WTC11 (cell line): ENCODE measurements around the gene INPP5A. TPM values are rescaled to one million over a fixed set of nuclear protein-coding genes. Genes with fewer than 3 reads are reported as not detected.

Experiments
- ATAC-seq: fragments of 200-7000 bp; cut with Tn5 transposase; 2 replicates; pipeline ENCODE4 v1.10.0; 2021; ENCODE audit warnings: mild to moderate bottlenecking, moderate library complexity
- CTCF ChIA-PET: fragments of 300-600 bp; sonication (Branson Sonifier 250); formaldehyde crosslinking; loops from one replicate; lab custom pipeline; 2021; ENCODE audit warnings: antibody characterized with exemption; lab: Charles Lee
- POLR2A ChIA-PET: fragments of 350-600 bp; sonication (Branson Sonifier 250); formaldehyde crosslinking; loops from one replicate; lab custom pipeline; 2021; ENCODE audit warnings: antibody characterized with exemption; lab: Charles Lee
- DNase-seq: peaks from one replicate; pipeline ENCODE4 v3.0.0; 2021; ENCODE audit warnings: low spot score
- H3K27ac Mint-ChIP-seq: 2 replicates; pipeline ENCODE4 v1.8.0; 2021; ENCODE audit warnings: mixed read lengths
- H3K27me3 Mint-ChIP-seq: 2 replicates; pipeline ENCODE4 v1.8.0; 2021; ENCODE audit warnings: low read depth, mild to moderate bottlenecking, moderate library complexity, mixed read lengths
- H3K36me3 Mint-ChIP-seq: 2 replicates; pipeline ENCODE4 v1.8.0; 2021; ENCODE audit warnings: mixed read lengths
- H3K4me1 Mint-ChIP-seq: 2 replicates; pipeline ENCODE4 v1.8.0; 2022; ENCODE audit warnings: mixed read lengths
- H3K4me3 Mint-ChIP-seq: 2 replicates; pipeline ENCODE4 v1.8.0; 2021; ENCODE audit warnings: mild to moderate bottlenecking, moderate library complexity, mixed read lengths
- H3K9me3 Mint-ChIP-seq: 2 replicates; pipeline ENCODE4 v1.8.0; 2021; ENCODE audit warnings: mixed read lengths
- ATF2 ChIP-seq: sonication (generic); formaldehyde crosslinking; IDR thresholded peaks from 2 replicates; pipeline ENCODE4 v1.8.1; 2022; ENCODE audit warnings: low read depth, missing genetic modification reagents, borderline replicate concordance
- CREB1 ChIP-seq: sonication (generic); formaldehyde crosslinking; IDR thresholded peaks from 2 replicates; pipeline ENCODE4 v1.8.0; 2023; ENCODE audit warnings: mild to moderate bottlenecking, missing genetic modification reagents
- ETV6 ChIP-seq: sonication (generic); formaldehyde crosslinking; IDR thresholded peaks from 2 replicates; pipeline ENCODE4 v1.8.1; 2022; ENCODE audit warnings: mild to moderate bottlenecking, missing genetic modification reagents
- FOXP1 ChIP-seq: sonication (generic); formaldehyde crosslinking; IDR thresholded peaks from 2 replicates; pipeline ENCODE4 v1.8.0; 2022; ENCODE audit warnings: missing genetic modification reagents, mild to moderate bottlenecking, moderate library complexity, borderline replicate concordance
- MXD4 ChIP-seq: fragments of 250-450 bp; sonication (Bioruptor Pico); IDR thresholded peaks from 2 replicates; pipeline ENCODE4 v1.8.0; 2021; ENCODE audit warnings: mild to moderate bottlenecking, moderate library complexity, borderline replicate concordance
- NR1H2 ChIP-seq: sonication (generic); formaldehyde crosslinking; IDR thresholded peaks from 2 replicates; pipeline ENCODE4 v1.9.0; 2021; ENCODE audit warnings: mild to moderate bottlenecking, moderate library complexity, missing genetic modification reagents
- RELA ChIP-seq: sonication (generic); formaldehyde crosslinking; IDR thresholded peaks from 2 replicates; pipeline ENCODE4 v1.8.1; 2022; ENCODE audit warnings: missing genetic modification reagents, mild to moderate bottlenecking, borderline replicate concordance
- SMAD3 ChIP-seq: sonication (generic); formaldehyde crosslinking; IDR thresholded peaks from 2 replicates; pipeline ENCODE4 v1.8.0; 2022; ENCODE audit warnings: missing genetic modification reagents, mild to moderate bottlenecking, borderline replicate concordance
- TEAD1 ChIP-seq: sonication (generic); formaldehyde crosslinking; IDR thresholded peaks from 2 replicates; pipeline ENCODE4 v1.8.0; 2022; ENCODE audit warnings: mild to moderate bottlenecking, missing genetic modification reagents
- TEAD4 ChIP-seq: sonication (generic); formaldehyde crosslinking; IDR thresholded peaks from 2 replicates; pipeline ENCODE4 v1.8.0; 2022; ENCODE audit warnings: mild to moderate bottlenecking, missing genetic modification reagents
- USF1 ChIP-seq: sonication (generic); formaldehyde crosslinking; IDR thresholded peaks from 2 replicates; pipeline ENCODE4 v1.8.0; 2022; ENCODE audit warnings: mild to moderate bottlenecking, missing genetic modification reagents
- ZMAT4 ChIP-seq: fragments of 250-450 bp; sonication (Bioruptor Pico); IDR thresholded peaks from 2 replicates; pipeline ENCODE4 v1.9.0; 2021; ENCODE audit warnings: mild to moderate bottlenecking
- ZNF219 ChIP-seq: sonication (generic); formaldehyde crosslinking; IDR thresholded peaks from 2 replicates; pipeline ENCODE4 v1.8.0; 2023; ENCODE audit warnings: missing genetic modification reagents, mild to moderate bottlenecking, borderline replicate concordance
- ZNF396 ChIP-seq: fragments of 250-450 bp; sonication (Bioruptor Pico); IDR thresholded peaks from 2 replicates; pipeline ENCODE4 v1.8.0; 2021; ENCODE audit warnings: mild to moderate bottlenecking, moderate library complexity, borderline replicate concordance
- total RNA-seq: library from RNA; stranded (reverse); gene quantifications from 3 replicates; pipeline ENCODE4 v1.2.3, GENCODE V29; 2021
- TF ChIP-seq, protein P1 (sequence below): sonication (generic); formaldehyde crosslinking; IDR thresholded peaks from 2 replicates; pipeline ENCODE4 v1.8.1; 2023; ENCODE audit warnings: mild to moderate bottlenecking, missing genetic modification reagents, borderline replicate concordance
- TF ChIP-seq, protein P2 (sequence below): sonication (generic); formaldehyde crosslinking; conservative IDR thresholded peaks from 2 replicates; pipeline ENCODE4 v1.8.1; 2023; ENCODE audit warnings: mild to moderate bottlenecking, low read depth, missing genetic modification reagents, moderate library complexity
- TF ChIP-seq, protein P3 (sequence below): sonication (generic); formaldehyde crosslinking; conservative IDR thresholded peaks from 2 replicates; pipeline ENCODE4 v1.8.1; 2022; ENCODE audit warnings: mild to moderate bottlenecking, missing genetic modification reagents
- TF ChIP-seq, protein P4 (sequence below): fragments of 250-450 bp; sonication (Bioruptor Pico); IDR thresholded peaks from 2 replicates; pipeline ENCODE4 v1.9.0; 2021; ENCODE audit warnings: mild to moderate bottlenecking, borderline replicate concordance

The INPP5A gene
- total RNA-seq, 1 experiment from 2014 or later, result 22.1 TPM

DNA sequence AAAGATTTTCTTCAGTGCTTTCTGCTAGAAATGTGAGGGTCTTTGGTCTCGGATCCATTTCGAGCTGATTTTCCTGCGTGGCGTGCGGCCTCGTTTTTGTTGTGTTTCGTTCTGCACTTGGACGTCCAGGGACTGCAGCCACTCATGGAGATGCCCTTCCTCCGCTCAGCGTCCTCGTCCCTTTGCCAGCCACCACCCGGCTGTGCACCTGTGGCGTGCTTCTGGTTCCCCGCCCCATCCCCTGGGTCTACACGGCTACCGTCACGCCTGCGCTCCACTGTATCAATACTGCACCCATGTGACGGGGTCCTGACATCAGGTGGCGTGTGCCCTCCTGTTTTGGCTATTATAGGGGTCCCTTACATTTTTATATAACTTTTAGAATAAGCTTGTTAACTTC is 291.1 kb downstream of the INPP5A start:
- ATAC-seq (no peak), DNase-seq (no peak)
- TF ChIP-seq NR1H2 (CRISPR knock-in tag) (no peak), TEAD4 (CRISPR knock-in tag) (no peak)
- Mint-ChIP-seq H3K4me3 (no peak overlapping the region), H3K27ac (no peak overlapping the region), H3K4me1 (no peaks in the 10 kb centered on the region), H3K27me3 (peaks cover 6% of the 10 kb centered on the region; the same call in 1 of the 2 replicates), H3K9me3 (peaks cover 9% of the 10 kb centered on the region), H3K36me3 (peaks cover 11% of the 10 kb centered on the region)
- CTCF ChIA-PET, result no interaction called here
- POLR2A ChIA-PET, result no interaction called here

GRCh38 chr10:132829403-132829802 is 291.8 kb downstream of the INPP5A start:
- POLR2A ChIA-PET, result no interaction called here
- Mint-ChIP-seq H3K36me3 (peaks cover 11% of the 10 kb centered on the region), H3K27me3 (peaks cover 6% of the 10 kb centered on the region; the same call in 1 of the 2 replicates), H3K9me3 (peaks cover 9% of the 10 kb centered on the region), H3K4me3 (no peak overlapping the region), H3K4me1 (no peaks in the 10 kb centered on the region), H3K27ac (no peak overlapping the region)
- CTCF ChIA-PET, result no interaction called here
- DNase-seq (no peak), ATAC-seq (no peak)
- TF ChIP-seq, protein P1, sequence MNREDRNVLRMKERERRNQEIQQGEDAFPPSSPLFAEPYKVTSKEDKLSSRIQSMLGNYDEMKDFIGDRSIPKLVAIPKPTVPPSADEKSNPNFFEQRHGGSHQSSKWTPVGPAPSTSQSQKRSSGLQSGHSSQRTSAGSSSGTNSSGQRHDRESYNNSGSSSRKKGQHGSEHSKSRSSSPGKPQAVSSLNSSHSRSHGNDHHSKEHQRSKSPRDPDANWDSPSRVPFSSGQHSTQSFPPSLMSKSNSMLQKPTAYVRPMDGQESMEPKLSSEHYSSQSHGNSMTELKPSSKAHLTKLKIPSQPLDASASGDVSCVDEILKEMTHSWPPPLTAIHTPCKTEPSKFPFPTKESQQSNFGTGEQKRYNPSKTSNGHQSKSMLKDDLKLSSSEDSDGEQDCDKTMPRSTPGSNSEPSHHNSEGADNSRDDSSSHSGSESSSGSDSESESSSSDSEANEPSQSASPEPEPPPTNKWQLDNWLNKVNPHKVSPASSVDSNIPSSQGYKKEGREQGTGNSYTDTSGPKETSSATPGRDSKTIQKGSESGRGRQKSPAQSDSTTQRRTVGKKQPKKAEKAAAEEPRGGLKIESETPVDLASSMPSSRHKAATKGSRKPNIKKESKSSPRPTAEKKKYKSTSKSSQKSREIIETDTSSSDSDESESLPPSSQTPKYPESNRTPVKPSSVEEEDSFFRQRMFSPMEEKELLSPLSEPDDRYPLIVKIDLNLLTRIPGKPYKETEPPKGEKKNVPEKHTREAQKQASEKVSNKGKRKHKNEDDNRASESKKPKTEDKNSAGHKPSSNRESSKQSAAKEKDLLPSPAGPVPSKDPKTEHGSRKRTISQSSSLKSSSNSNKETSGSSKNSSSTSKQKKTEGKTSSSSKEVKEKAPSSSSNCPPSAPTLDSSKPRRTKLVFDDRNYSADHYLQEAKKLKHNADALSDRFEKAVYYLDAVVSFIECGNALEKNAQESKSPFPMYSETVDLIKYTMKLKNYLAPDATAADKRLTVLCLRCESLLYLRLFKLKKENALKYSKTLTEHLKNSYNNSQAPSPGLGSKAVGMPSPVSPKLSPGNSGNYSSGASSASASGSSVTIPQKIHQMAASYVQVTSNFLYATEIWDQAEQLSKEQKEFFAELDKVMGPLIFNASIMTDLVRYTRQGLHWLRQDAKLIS (CRISPR knock-in tag), result no peak
- TF ChIP-seq ZNF396 (CRISPR knock-in tag), result no peak
- TF ChIP-seq RELA (CRISPR knock-in tag), result no peak
- no peak for TF ChIP-seq ZNF219 (CRISPR knock-in tag)
- TF ChIP-seq FOXP1, result no peak
- no peak for TF ChIP-seq ZMAT4 (CRISPR knock-in tag)
- TF ChIP-seq, protein P2, sequence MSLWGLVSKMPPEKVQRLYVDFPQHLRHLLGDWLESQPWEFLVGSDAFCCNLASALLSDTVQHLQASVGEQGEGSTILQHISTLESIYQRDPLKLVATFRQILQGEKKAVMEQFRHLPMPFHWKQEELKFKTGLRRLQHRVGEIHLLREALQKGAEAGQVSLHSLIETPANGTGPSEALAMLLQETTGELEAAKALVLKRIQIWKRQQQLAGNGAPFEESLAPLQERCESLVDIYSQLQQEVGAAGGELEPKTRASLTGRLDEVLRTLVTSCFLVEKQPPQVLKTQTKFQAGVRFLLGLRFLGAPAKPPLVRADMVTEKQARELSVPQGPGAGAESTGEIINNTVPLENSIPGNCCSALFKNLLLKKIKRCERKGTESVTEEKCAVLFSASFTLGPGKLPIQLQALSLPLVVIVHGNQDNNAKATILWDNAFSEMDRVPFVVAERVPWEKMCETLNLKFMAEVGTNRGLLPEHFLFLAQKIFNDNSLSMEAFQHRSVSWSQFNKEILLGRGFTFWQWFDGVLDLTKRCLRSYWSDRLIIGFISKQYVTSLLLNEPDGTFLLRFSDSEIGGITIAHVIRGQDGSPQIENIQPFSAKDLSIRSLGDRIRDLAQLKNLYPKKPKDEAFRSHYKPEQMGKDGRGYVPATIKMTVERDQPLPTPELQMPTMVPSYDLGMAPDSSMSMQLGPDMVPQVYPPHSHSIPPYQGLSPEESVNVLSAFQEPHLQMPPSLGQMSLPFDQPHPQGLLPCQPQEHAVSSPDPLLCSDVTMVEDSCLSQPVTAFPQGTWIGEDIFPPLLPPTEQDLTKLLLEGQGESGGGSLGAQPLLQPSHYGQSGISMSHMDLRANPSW, result no peak
- TF ChIP-seq, protein P3, sequence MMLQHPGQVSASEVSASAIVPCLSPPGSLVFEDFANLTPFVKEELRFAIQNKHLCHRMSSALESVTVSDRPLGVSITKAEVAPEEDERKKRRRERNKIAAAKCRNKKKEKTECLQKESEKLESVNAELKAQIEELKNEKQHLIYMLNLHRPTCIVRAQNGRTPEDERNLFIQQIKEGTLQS (CRISPR knock-in tag), result no peak
- no peak for TF ChIP-seq SMAD3
- TF ChIP-seq, protein P4, sequence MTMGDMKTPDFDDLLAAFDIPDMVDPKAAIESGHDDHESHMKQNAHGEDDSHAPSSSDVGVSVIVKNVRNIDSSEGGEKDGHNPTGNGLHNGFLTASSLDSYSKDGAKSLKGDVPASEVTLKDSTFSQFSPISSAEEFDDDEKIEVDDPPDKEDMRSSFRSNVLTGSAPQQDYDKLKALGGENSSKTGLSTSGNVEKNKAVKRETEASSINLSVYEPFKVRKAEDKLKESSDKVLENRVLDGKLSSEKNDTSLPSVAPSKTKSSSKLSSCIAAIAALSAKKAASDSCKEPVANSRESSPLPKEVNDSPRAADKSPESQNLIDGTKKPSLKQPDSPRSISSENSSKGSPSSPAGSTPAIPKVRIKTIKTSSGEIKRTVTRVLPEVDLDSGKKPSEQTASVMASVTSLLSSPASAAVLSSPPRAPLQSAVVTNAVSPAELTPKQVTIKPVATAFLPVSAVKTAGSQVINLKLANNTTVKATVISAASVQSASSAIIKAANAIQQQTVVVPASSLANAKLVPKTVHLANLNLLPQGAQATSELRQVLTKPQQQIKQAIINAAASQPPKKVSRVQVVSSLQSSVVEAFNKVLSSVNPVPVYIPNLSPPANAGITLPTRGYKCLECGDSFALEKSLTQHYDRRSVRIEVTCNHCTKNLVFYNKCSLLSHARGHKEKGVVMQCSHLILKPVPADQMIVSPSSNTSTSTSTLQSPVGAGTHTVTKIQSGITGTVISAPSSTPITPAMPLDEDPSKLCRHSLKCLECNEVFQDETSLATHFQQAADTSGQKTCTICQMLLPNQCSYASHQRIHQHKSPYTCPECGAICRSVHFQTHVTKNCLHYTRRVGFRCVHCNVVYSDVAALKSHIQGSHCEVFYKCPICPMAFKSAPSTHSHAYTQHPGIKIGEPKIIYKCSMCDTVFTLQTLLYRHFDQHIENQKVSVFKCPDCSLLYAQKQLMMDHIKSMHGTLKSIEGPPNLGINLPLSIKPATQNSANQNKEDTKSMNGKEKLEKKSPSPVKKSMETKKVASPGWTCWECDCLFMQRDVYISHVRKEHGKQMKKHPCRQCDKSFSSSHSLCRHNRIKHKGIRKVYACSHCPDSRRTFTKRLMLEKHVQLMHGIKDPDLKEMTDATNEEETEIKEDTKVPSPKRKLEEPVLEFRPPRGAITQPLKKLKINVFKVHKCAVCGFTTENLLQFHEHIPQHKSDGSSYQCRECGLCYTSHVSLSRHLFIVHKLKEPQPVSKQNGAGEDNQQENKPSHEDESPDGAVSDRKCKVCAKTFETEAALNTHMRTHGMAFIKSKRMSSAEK (CRISPR knock-in tag), result no peak
- TF ChIP-seq CREB1 (CRISPR knock-in tag), result no peak
- no peak for TF ChIP-seq TEAD1 (CRISPR knock-in tag)
- TF ChIP-seq ATF2 (CRISPR knock-in tag), result no peak
- TF ChIP-seq USF1, result no peak
- no peak for TF ChIP-seq ETV6 (CRISPR knock-in tag)
- no peak for TF ChIP-seq MXD4 (CRISPR knock-in tag)
